OCI-LY1 (cell line): ENCODE data around the gene ODAD4.

Source experiments
- H2AFZ ChIP-seq: fragments of 200-600 bp; sonication (generic), shearing (Covaris generic); 2 replicates; pipeline ENCODE4 v1.6.0; 2014; ENCODE audit warnings: antibody characterized with exemption, mild to moderate bottlenecking, low read length
- H3F3A ChIP-seq: fragments of 200-600 bp; sonication (generic), shearing (Covaris generic); 2 replicates; pipeline ENCODE4 v1.6.0; 2014; ENCODE audit warnings: mild to moderate bottlenecking, antibody characterized with exemption, low read length, moderate library complexity; ENCODE audit not compliant: insufficient read depth
- H3K27ac ChIP-seq: fragments of 200-600 bp; sonication (generic); 2 replicates; pipeline ENCODE4 v1.5.1; 2014; ENCODE audit warnings: low read length, mixed run types, mild to moderate bottlenecking, low read depth; ENCODE audit not compliant: poor library complexity, severe bottlenecking
- H3K27me3 ChIP-seq: fragments of 200-600 bp; sonication (generic); 2 replicates; pipeline ENCODE4 v1.6.0; 2014; ENCODE audit warnings: antibody characterized with exemption, mild to moderate bottlenecking, low read length, moderate library complexity; ENCODE audit not compliant: insufficient read depth
- H3K36me3 ChIP-seq: fragments of 200-600 bp; sonication (generic); 2 replicates; pipeline ENCODE4 v1.6.1; 2014; ENCODE audit warnings: mild to moderate bottlenecking, antibody characterized with exemption, low read length, moderate library complexity, mixed read lengths; ENCODE audit not compliant: insufficient read depth
- H3K4me1 ChIP-seq: fragments of 200-600 bp; sonication (generic); 2 replicates; pipeline ENCODE4 v1.5.1; 2014; ENCODE audit warnings: mild to moderate bottlenecking, low read length, moderate library complexity; ENCODE audit not compliant: insufficient read depth, severe bottlenecking
- H3K4me2 ChIP-seq: fragments of 200-600 bp; sonication (generic), shearing (Covaris generic); 2 replicates; pipeline ENCODE4 v1.6.1; 2014; ENCODE audit warnings: low read length
- H3K4me3 ChIP-seq: fragments of 200-600 bp; sonication (generic); 2 replicates; pipeline ENCODE4 v1.5.1; 2014; ENCODE audit warnings: low read length, low read depth, mild to moderate bottlenecking, mixed read lengths; ENCODE audit not compliant: poor library complexity, severe bottlenecking
- H3K79me2 ChIP-seq: fragments of 200-600 bp; shearing (Covaris generic); 2 replicates; pipeline ENCODE4 v1.6.1; 2016; ENCODE audit warnings: mixed run types, low read length, mixed read lengths; ENCODE audit not compliant: insufficient read depth
- H3K9ac ChIP-seq: fragments of 200-600 bp; sonication (generic), shearing (Covaris generic); 2 replicates; pipeline ENCODE4 v1.6.1; 2014; ENCODE audit warnings: mild to moderate bottlenecking, low read length, mixed read lengths
- H3K9me2 ChIP-seq: fragments of 200-600 bp; sonication (generic), shearing (Covaris generic); 2 replicates; pipeline ENCODE4 v1.6.1; 2014; ENCODE audit warnings: low read depth, mild to moderate bottlenecking, low read length, mixed read lengths
- H3K9me3 ChIP-seq: fragments of 200-600 bp; shearing (Covaris generic); 2 replicates; pipeline ENCODE4 v1.6.1; 2014; ENCODE audit warnings: low read length, mixed read lengths
- H4K20me1 ChIP-seq: fragments of 200-600 bp; sonication (generic), shearing (Covaris generic); 2 replicates; pipeline ENCODE4 v1.6.0; 2016; ENCODE audit warnings: mild to moderate bottlenecking, low read length; ENCODE audit not compliant: insufficient read depth
- CTCF ChIP-seq: fragments of 200-600 bp; sonication (generic), shearing (Covaris generic); IDR thresholded peaks from 2 replicates; pipeline ENCODE4 v1.5.1; 2017; ENCODE audit warnings: mild to moderate bottlenecking, antibody characterized with exemption, low read length, moderate library complexity, mixed read lengths
- EZH2 ChIP-seq: fragments of 200-600 bp; sonication (generic), shearing (Covaris generic); IDR thresholded peaks from 2 replicates; pipeline ENCODE4 v1.8.0; 2017; ENCODE audit warnings: borderline replicate concordance, mixed run types, mild to moderate bottlenecking, antibody characterized with exemption, low read length, moderate library complexity, mixed read lengths

ODAD4 gene

GRCh38 chr17:41967141-41967920 is 36.9 kb downstream of the ODAD4 start:
- Histone ChIP-seq H3K9me3 (no peaks in the 10 kb centered on the region), H3F3A (peaks cover 4% of the 10 kb centered on the region; the same call in 1 of the 2 replicates), H3K36me3 (peaks cover 34% of the 10 kb centered on the region), H3K27me3 (no peaks in the 10 kb centered on the region; the same call in 1 of the 2 replicates), H3K4me3 (peak overlapping the region; percentile 77), H3K27ac (peak overlapping the region; percentile 17), H3K79me2 (no peaks in the 10 kb centered on the region), H2AFZ (no peak overlapping the region), H3K9ac (peak overlapping the region; percentile 87), H3K4me1 (peaks cover 32% of the 10 kb centered on the region), H3K4me2 (peak overlapping the region; percentile 71), H4K20me1 (no peaks in the 10 kb centered on the region), H3K9me2 (no peaks in the 10 kb centered on the region)
- TF ChIP-seq EZH2 (no peak), CTCF (no peak)

- H3F3A ChIP-seq: peaks cover 4% of the 10 kb centered on the region; the same call in 1 of the 2 replicates
- H3K9me2 ChIP-seq: no peaks in the 10 kb centered on the region
- H3K4me1 ChIP-seq: peaks cover 39% of the 10 kb centered on the region
- H3K79me2 ChIP-seq: no peaks in the 10 kb centered on the region
- no peaks in the 10 kb centered on the region for H3K9me3 ChIP-seq
- H2AFZ ChIP-seq: no peak overlapping the region
- H4K20me1 ChIP-seq: no peaks in the 10 kb centered on the region
- H3K4me3 ChIP-seq: peak overlapping the region; percentile 77
- peak overlapping the region; percentile 71 for H3K4me2 ChIP-seq
- no peaks in the 10 kb centered on the region; the same call in 1 of the 2 replicates for H3K27me3 ChIP-seq
- no peak overlapping the region; the same call in 1 of the 2 replicates for H3K9ac ChIP-seq
- TF ChIP-seq CTCF: no peak
- no peak for TF ChIP-seq EZH2
- peaks cover 42% of the 10 kb centered on the region for H3K36me3 ChIP-seq
- H3K27ac ChIP-seq: peak overlapping the region; percentile 17
Measured at GRCh38 chr17:41967921-41968578, 37.6 kb downstream of the ODAD4 start.

- no peak overlapping the region for H3K4me3 ChIP-seq
- no peak overlapping the region for H2AFZ ChIP-seq
- peaks cover 48% of the 10 kb centered on the region for H3K36me3 ChIP-seq
- no peaks in the 10 kb centered on the region for H4K20me1 ChIP-seq
- no peak overlapping the region for H3K4me2 ChIP-seq
- H3K27me3 ChIP-seq: no peaks in the 10 kb centered on the region; the same call in 1 of the 2 replicates
- TF ChIP-seq CTCF (no peak), EZH2 (no peak)
- H3K9me3 ChIP-seq: no peaks in the 10 kb centered on the region
- H3F3A ChIP-seq: peaks cover 4% of the 10 kb centered on the region; the same call in 1 of the 2 replicates
- no peak overlapping the region for H3K27ac ChIP-seq
- no peaks in the 10 kb centered on the region for H3K9me2 ChIP-seq
- H3K9ac ChIP-seq: no peak overlapping the region
- H3K79me2 ChIP-seq: no peaks in the 10 kb centered on the region
- peaks cover 46% of the 10 kb centered on the region for H3K4me1 ChIP-seq
Measured at GRCh38 chr17:41968676-41969075, 38.3 kb downstream of the ODAD4 start.
